ENCODE results near the gene GABRD.

GABRD gene

GRCh38 chr1:2074396-2074795, 55.3 kb downstream of the GABRD start:
- Histone ChIP-seq H3K36me3 (ENCODE audit: control insufficient read depth in 1 of 2, insufficient read depth in 2 of 2, low read length in 2 of 2) (peaks cover 8 to 31% of the 10 kb centered on the region in 2 donors), H3K27ac (ENCODE audit: low read depth, low read length) (no peak overlapping the region), H3K9ac (ENCODE audit: low read depth in 1 of 2, low read length in 2 of 2) (no peak overlapping the region), H3K9me3 (ENCODE audit: control insufficient read depth in 1 of 2, low read length in 2 of 2) (peaks cover 10 to 11% of the 10 kb centered on the region in 2 donors), H3K27me3 (ENCODE audit: control insufficient read depth in 1 of 2, insufficient read depth in 2 of 2, low read length in 2 of 2) (no peaks in the 10 kb centered on the region), H3K4me3 (ENCODE audit: low read depth in 1 of 2, low read length in 2 of 2) (no peak overlapping the region), H3K4me1 (ENCODE audit: control insufficient read depth in 1 of 2, insufficient read depth in 2 of 2, low read length in 2 of 2) (peaks cover 15 to 19% of the 10 kb centered on the region in 2 donors)

- H3K36me3 ChIP-seq (ENCODE audit: control insufficient read depth in 1 of 2, insufficient read depth in 2 of 2, low read length in 2 of 2): peaks cover 8 to 34% of the 10 kb centered on the region in 2 donors
- peaks cover 10 to 11% of the 10 kb centered on the region in 2 donors for H3K9me3 ChIP-seq (ENCODE audit: control insufficient read depth in 1 of 2, low read length in 2 of 2)
- no peak overlapping the region for H3K4me3 ChIP-seq (ENCODE audit: low read depth in 1 of 2, low read length in 2 of 2)
- no peak overlapping the region for H3K9ac ChIP-seq (ENCODE audit: low read depth in 1 of 2, low read length in 2 of 2)
- peaks cover 15 to 19% of the 10 kb centered on the region in 2 donors for H3K4me1 ChIP-seq (ENCODE audit: control insufficient read depth in 1 of 2, insufficient read depth in 2 of 2, low read length in 2 of 2)
- no peaks in the 10 kb centered on the region for H3K27me3 ChIP-seq (ENCODE audit: control insufficient read depth in 1 of 2, insufficient read depth in 2 of 2, low read length in 2 of 2)
- no peak overlapping the region for H3K27ac ChIP-seq (ENCODE audit: low read depth, low read length)
These were observed 56.0 kb downstream of the GABRD start for GRCh38 chr1:2074944-2075740.

- Histone ChIP-seq H3K9me3 (ENCODE audit: control insufficient read depth in 1 of 2, low read length in 2 of 2) (peaks cover 10 to 11% of the 10 kb centered on the region in 2 donors), H3K27ac (ENCODE audit: low read depth, low read length) (no peak overlapping the region), H3K9ac (ENCODE audit: low read depth in 1 of 2, low read length in 2 of 2) (no peak overlapping the region), H3K27me3 (ENCODE audit: control insufficient read depth in 1 of 2, insufficient read depth in 2 of 2, low read length in 2 of 2) (no peaks in the 10 kb centered on the region), H3K4me3 (ENCODE audit: low read depth in 1 of 2, low read length in 2 of 2) (no peak overlapping the region), H3K4me1 (ENCODE audit: control insufficient read depth in 1 of 2, insufficient read depth in 2 of 2, low read length in 2 of 2) (peaks cover 8 to 10% of the 10 kb centered on the region in 2 donors), H3K36me3 (ENCODE audit: control insufficient read depth in 1 of 2, insufficient read depth in 2 of 2, low read length in 2 of 2) (peaks cover 8 to 39% of the 10 kb centered on the region in 2 donors)
These were observed 57.7 kb downstream of the GABRD start for GRCh38 chr1:2076826-2077225.

- Histone ChIP-seq H3K36me3 (ENCODE audit: control insufficient read depth in 1 of 2, insufficient read depth in 2 of 2, low read length in 2 of 2) (peaks cover 8 to 48% of the 10 kb centered on the region in 2 donors), H3K9me3 (ENCODE audit: control insufficient read depth in 1 of 2, low read length in 2 of 2) (peaks cover 10 to 11% of the 10 kb centered on the region in 2 donors), H3K4me3 (ENCODE audit: low read depth in 1 of 2, low read length in 2 of 2) (no peak overlapping the region), H3K4me1 (ENCODE audit: control insufficient read depth in 1 of 2, insufficient read depth in 2 of 2, low read length in 2 of 2) (peaks cover 0 to under 1% of the 10 kb centered on the region in 2 donors), H3K9ac (ENCODE audit: low read depth in 1 of 2, low read length in 2 of 2) (no peak overlapping the region), H3K27ac (ENCODE audit: low read depth, low read length) (no peak overlapping the region), H3K27me3 (ENCODE audit: control insufficient read depth in 1 of 2, insufficient read depth in 2 of 2, low read length in 2 of 2) (no peaks in the 10 kb centered on the region)
These were observed 59.0 kb downstream of the GABRD start for GRCh38 chr1:2078170-2078569.

- H3K36me3 ChIP-seq (ENCODE audit: control insufficient read depth in 1 of 2, insufficient read depth in 2 of 2, low read length in 2 of 2): peaks cover 8 to 48% of the 10 kb centered on the region in 2 donors
- H3K4me1 ChIP-seq (ENCODE audit: control insufficient read depth in 1 of 2, insufficient read depth in 2 of 2, low read length in 2 of 2): no peaks in the 10 kb centered on the region
- H3K27ac ChIP-seq (ENCODE audit: low read depth, low read length): no peak overlapping the region
These were observed 60.4 kb downstream of the GABRD start for GRCh38 chr1:2079396-2080085.

GRCh38 chr1:2080140-2080539, 61.0 kb downstream of the GABRD start:
- no peak overlapping the region for H3K27ac ChIP-seq (ENCODE audit: low read depth, low read length)
- no peaks in the 10 kb centered on the region for H3K27me3 ChIP-seq (ENCODE audit: control insufficient read depth in 1 of 2, insufficient read depth in 2 of 2, low read length in 2 of 2)
- H3K9ac ChIP-seq (ENCODE audit: low read depth in 1 of 2, low read length in 2 of 2): no peak overlapping the region
- H3K9me3 ChIP-seq (ENCODE audit: control insufficient read depth in 1 of 2, low read length in 2 of 2): peaks cover 10 to 11% of the 10 kb centered on the region in 2 donors
- no peak overlapping the region for H3K4me3 ChIP-seq (ENCODE audit: low read depth in 1 of 2, low read length in 2 of 2)
- no peaks in the 10 kb centered on the region for H3K4me1 ChIP-seq (ENCODE audit: control insufficient read depth in 1 of 2, insufficient read depth in 2 of 2, low read length in 2 of 2)
- H3K36me3 ChIP-seq (ENCODE audit: control insufficient read depth in 1 of 2, insufficient read depth in 2 of 2, low read length in 2 of 2): peaks cover 8 to 45% of the 10 kb centered on the region in 2 donors

More at GRCh38 chr1:2079396-2080085, 60.4 kb downstream of the GABRD start:
- H3K9me3 ChIP-seq (ENCODE audit: control insufficient read depth in 1 of 2, low read length in 2 of 2): peaks cover 10 to 11% of the 10 kb centered on the region in 2 donors
- no peak overlapping the region for H3K4me3 ChIP-seq (ENCODE audit: low read depth in 1 of 2, low read length in 2 of 2)
- no peak overlapping the region for H3K9ac ChIP-seq (ENCODE audit: low read depth in 1 of 2, low read length in 2 of 2)
- H3K27me3 ChIP-seq (ENCODE audit: control insufficient read depth in 1 of 2, insufficient read depth in 2 of 2, low read length in 2 of 2): no peaks in the 10 kb centered on the region
